ENCODE results near the gene JADE1. TPM values are rescaled to one million over a fixed set of nuclear protein-coding genes. Genes with fewer than 3 reads are reported as not detected.
A peak's percentile ranks its signal among the peaks of the same experiment; 100 is the strongest.

Gene JADE1
- polyA plus RNA-seq, 2 of the 4 experiments (the other 2 are of a cell fraction), result 23.7 to 54.6 TPM

GRCh38 chr4:128868758-128869157, 59.3 kb downstream of the JADE1 start:
- peaks cover 56% of the 10 kb centered on the region for H3K4me1 ChIP-seq
- POLR2A ChIA-PET, result no interaction called here
- CTCF ChIA-PET, result interaction anchor here (0.5 kb wide), 1 partner anchor 415 kb away, joined by 3 read pairs; no protein-coding TSS in a partner anchor
- H3K27ac ChIP-seq, result no peak overlapping the region
- ATAC-seq (no peak), DNase-seq (ENCODE audit: low read depth in 1 of 2, low spot score in 1 of 2) (no peak), FAIRE-seq (no peak)
- H3K9me3 ChIP-seq, result no peaks in the 10 kb centered on the region
- no peak overlapping the region for H3K4me3 ChIP-seq
- 92% methylated on average over 3 of the region's 3 CpGs for WGBS (ENCODE audit: missing lambda C conversion rate)
- 0 out of 3 replicates have a peak overlapping the region, but pooled peaks have one; percentile 4 for H3K4me2 ChIP-seq
- TF ChIP-seq MAX (IDR thresholded peaks at IDR 0.05) (no peak), CEBPB (IDR thresholded peaks at IDR 0.05) (peak in 1 of 2 experiments; percentile 6; a peak in 1 of 4 replicates)

- Histone ChIP-seq H3K27ac (peak overlapping the region in 1 of 2 experiments; percentile 16; a peak in 1 of 6 replicates), H3K4me2 (no peak overlapping the region), H3K4me1 (peaks cover 55% of the 10 kb centered on the region), H3K4me3 (no peak overlapping the region), H3K9me3 (no peaks in the 10 kb centered on the region)
- FAIRE-seq, result no peak
- no peak for TF ChIP-seq HDAC2 (IDR thresholded peaks at IDR 0.05)
- TF ChIP-seq ESRRA (IDR thresholded peaks at IDR 0.05; ENCODE audit: borderline replicate concordance, low read length), result no peak
- TF ChIP-seq MAFK (IDR thresholded peaks at IDR 0.05; ENCODE audit: partially characterized antibody), result no peak
- no peak for TF ChIP-seq CHD2 (IDR thresholded peaks at IDR 0.05; ENCODE audit: low read length, partially characterized antibody)
- peak in 1 of 2 experiments; percentile 8; a peak in 1 of 6 replicates for ATAC-seq
- no peak for DNase-seq (ENCODE audit: low read depth in 1 of 2, low spot score in 1 of 2)
- POLR2A ChIA-PET, result no interaction called here
- CTCF ChIA-PET, result no interaction called here
- 89% methylated on average over 2 of the region's 2 CpGs for WGBS (ENCODE audit: missing lambda C conversion rate)
Observed at GRCh38 chr4:128869776-128870509, 60.4 kb downstream of the JADE1 start.

- ATAC-seq (peak; percentile 78 to 83), FAIRE-seq (no peak), DNase-seq (ENCODE audit: low read depth in 1 of 2, low spot score in 1 of 2) (peak; percentile 10 to 61)
- no peak overlapping the region for H3K4me3 ChIP-seq
- CTCF ChIA-PET, result no interaction called here
- H3K9me3 ChIP-seq, result no peaks in the 10 kb centered on the region
- peaks cover 54% of the 10 kb centered on the region for H3K4me1 ChIP-seq
- POLR2A ChIA-PET, result no interaction called here
- TF ChIP-seq TP53 (CRISPR knock-in tag; IDR thresholded peaks at IDR 0.05) (no peak), FOSL2 (IDR thresholded peaks at IDR 0.05) (peak; percentile 56), FOSL2 (CRISPR knock-in tag; IDR thresholded peaks at IDR 0.05) (peak; percentile 76), JUNB (IDR thresholded peaks at IDR 0.05) (peak; percentile 43), RFX5 (IDR thresholded peaks at IDR 0.05) (no peak), GATA3 (IDR thresholded peaks at IDR 0.05; ENCODE audit: borderline replicate concordance) (peak; percentile 61; the same call in 1 of the 2 replicates), JUN (IDR thresholded peaks at IDR 0.05) (no peak), CEBPB (IDR thresholded peaks at IDR 0.05) (0 out of 4 replicates have a peak, but pooled peaks have one; percentile 9 to 12), SMC3 (IDR thresholded peaks at IDR 0.05) (no peak), PHF8 (IDR thresholded peaks at IDR 0.05; ENCODE audit: borderline replicate concordance, low read depth) (no peak), FOXS1 (CRISPR knock-in tag; IDR thresholded peaks at IDR 0.05) (no peak)
- 36% methylated on average over 9 of the region's 9 CpGs for WGBS (ENCODE audit: missing lambda C conversion rate)
- H3K27ac ChIP-seq, result peak overlapping the region; percentile 43 to 71; a peak in 5 of 6 replicates
- peak overlapping the region; percentile 43; the same call in 2 of the 3 replicates for H3K4me2 ChIP-seq
Observed at GRCh38 chr4:128871948-128872347, 62.4 kb downstream of the JADE1 start.

- ATAC-seq, result no peak
- no peak for DNase-seq (ENCODE audit: low read depth in 1 of 2, low spot score in 1 of 2)
- Histone ChIP-seq H3K27ac (no peak overlapping the region), H3K4me2 (no peak overlapping the region), H3K9me3 (no peaks in the 10 kb centered on the region), H3K4me1 (peaks cover 17% of the 10 kb centered on the region), H3K4me3 (no peak overlapping the region)
- ChIA-PET POLR2A (no interaction called here), CTCF (no interaction called here)
- 94% methylated on average over 2 of the region's 2 CpGs for WGBS (ENCODE audit: missing lambda C conversion rate)
- FAIRE-seq, result no peak
- no peak for TF ChIP-seq MAZ (IDR thresholded peaks at IDR 0.05; ENCODE audit: borderline replicate concordance, low read depth, low read length)
- no peak for TF ChIP-seq HES2 (IDR thresholded peaks at IDR 0.05)
Observed at GRCh38 chr4:128876200-128876599, 66.7 kb downstream of the JADE1 start.

GRCh38 chr4:128877934-128878333, 68.4 kb downstream of the JADE1 start:
- no peak for FAIRE-seq
- ChIA-PET POLR2A (no interaction called here), CTCF (no interaction called here)
- DNase-seq (ENCODE audit: low read depth in 1 of 2, low spot score in 1 of 2), result no peak
- ATAC-seq, result no peak
- Histone ChIP-seq H3K27ac (no peak overlapping the region), H3K4me1 (no peaks in the 10 kb centered on the region), H3K4me3 (no peak overlapping the region), H3K4me2 (no peak overlapping the region), H3K9me3 (no peaks in the 10 kb centered on the region)
- 95% methylated on average over 4 of the region's 4 CpGs for WGBS (ENCODE audit: missing lambda C conversion rate)
- TF ChIP-seq REST (IDR thresholded peaks at IDR 0.05) (no peak), MAFK (IDR thresholded peaks at IDR 0.05; ENCODE audit: partially characterized antibody) (peak; percentile 85), EHF (CRISPR knock-in tag; IDR thresholded peaks at IDR 0.05) (no peak)
